HTR-8/SVneo (cell line): Measurements from ENCODE around the gene DDX3Y.

Experiments
- DNase-seq: peaks from one replicate; pipeline ENCODE4 v3.0.0; 2011; ENCODE audit warnings: low spot score, mixed read lengths; ENCODE audit not compliant: insufficient read length
- FAIRE-seq: peaks from 2 replicates; lab custom pipeline; 2011; peaks lifted over from hg19 to GRCh38; lab: Jason Lieb, UNC

DDX3Y gene

DNA sequence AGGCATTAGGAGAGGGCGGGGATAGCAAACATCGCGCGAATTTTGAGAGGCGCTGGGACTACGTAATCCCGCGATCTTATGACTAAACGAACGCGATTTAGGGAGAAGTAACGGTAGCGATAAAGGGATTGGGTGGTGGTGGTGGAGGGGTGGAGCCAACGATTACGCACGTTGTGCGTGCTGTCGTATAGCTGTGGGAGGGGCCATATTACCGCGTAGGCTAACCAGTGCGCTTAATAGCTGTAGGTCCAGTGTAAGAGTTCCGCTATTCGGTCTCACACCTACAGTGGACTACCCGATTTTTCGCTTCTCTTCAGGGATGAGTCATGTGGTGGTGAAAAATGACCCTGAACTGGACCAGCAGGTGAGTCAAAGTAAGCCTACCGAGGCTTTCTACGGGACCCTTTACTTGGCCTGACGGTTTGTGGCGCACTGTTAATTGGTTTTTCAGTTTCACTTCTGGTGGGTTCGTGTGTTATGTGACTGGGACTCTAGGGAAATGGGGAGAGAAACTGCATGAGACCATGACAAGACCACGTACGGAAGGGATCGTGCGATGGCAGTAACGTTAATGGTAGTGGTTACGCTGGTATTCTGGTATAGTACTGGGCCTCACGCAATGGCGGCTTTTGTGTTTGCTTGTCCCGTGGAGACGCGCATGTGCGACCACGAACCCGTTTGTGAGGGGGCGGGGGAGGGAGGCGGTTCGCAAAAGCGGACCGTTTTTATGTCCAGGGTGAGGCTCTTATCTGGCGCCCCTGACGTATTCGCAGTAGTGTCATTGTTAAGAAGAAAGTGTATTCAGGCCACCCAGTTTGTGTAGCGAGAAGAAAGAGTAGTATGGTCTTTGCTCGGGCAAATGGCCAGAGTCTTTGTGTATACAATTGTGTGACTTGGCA, at the start of gene DDX3Y:
Gene DDX3Y (plus strand): TSS at position 251 of the 899 bp plus-strand sequence. CDS start 69 bp downstream, at position 320.
- FAIRE-seq, result no peak
- DNase-seq, result no peak

DNA sequence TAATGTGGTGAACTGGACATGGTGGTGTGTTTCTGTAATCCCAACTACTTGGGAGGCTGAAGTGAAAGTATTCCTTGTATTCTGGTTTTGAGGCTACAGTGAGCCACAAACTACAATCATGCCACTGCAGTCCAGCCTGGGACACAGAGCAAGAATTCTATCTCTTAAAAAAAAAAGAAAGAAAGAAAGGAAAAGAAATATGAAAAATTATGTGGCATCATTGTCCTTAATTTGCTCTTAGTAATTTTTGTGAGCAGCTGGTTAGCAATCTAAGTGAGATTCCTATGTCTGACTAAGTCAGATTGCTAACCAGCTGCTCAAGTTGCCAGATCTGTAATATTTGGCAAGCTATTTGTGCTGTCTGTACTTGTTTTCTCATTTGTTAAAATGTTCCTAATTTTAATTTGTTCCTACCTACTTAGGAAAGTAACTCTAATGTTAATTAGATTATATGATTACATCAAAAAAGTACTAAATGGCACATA, 48.8 kb upstream of the DDX3Y start:
- no peak for DNase-seq
- no peak for FAIRE-seq

DNA sequence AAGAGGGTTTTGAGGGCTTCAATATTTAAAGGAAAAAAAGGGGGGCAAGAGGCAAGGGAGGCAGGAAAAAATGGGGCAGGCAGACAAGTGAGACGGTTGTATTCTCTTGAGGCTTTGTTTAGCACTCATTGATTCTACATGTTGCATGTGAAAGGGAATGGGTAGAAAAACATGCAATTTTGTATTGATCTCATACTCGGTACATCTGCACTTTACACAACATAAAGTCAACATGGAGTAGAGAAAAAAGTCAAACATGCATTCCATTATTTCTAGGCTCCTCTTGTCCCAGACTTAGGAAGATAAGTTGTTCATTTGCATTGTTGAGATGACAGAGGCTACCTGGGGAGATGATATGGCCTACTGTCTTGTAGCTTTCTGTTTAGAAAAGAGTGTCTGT, 36.7 kb upstream of the DDX3Y start:
- no peak for DNase-seq
- FAIRE-seq, result no peak

DNA sequence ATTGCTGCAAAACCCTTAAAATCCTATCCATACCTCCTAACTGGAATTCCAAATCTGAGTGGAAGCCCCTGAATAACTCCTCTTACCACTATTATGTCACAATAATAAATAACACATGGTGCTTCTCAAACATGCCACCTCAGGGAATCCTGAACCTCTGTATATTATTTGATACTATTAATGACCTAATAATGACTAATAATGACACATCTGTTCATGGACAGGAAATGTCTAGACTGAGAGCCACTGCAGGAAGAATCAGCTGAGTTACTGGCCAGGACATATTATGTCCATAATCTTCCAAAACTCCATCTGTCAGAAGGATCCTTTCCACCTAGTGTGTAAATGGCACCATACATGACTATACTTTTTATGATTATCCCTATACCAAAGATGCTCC, 7.7 kb upstream of the DDX3Y start:
- no peak for FAIRE-seq
- no peak for DNase-seq

DNA sequence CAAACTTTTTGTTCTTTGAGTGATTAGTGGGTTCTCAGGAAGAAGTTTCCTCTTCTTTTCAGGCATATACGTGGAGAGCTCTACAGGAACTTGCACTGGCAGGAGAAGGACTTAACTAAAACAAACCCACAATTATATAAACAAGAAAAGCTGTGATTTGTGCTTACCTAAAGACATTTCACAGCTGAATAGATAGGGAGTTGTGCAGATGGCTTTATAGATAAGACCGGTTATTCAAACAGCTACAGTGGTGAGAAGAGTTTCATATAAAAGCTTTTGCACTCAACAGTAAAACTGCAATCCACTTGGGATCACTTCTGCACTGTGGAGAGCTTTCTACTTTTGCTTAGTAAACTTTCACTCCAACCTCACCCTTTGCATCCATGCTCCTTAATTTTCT, 6.1 kb upstream of the DDX3Y start:
- DNase-seq (no peak), FAIRE-seq (no peak)

DNA sequence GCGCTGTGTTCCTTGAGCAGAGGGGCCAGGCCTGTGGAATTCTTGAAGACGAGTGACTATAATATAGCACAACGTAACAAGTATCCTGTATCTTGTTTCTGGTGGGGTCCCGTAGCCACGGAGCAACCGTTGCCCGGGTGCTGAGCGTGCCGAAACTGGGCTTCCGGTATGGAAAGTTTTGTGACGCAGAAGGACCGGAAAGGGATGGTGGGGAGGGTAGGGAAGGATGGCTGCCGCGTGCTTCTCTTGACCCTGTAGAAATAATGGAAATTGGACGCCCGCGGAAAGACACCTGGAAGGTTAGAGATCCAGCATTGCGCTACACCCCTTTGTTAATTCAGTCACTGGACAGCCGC, 827 bp downstream of the DDX3Y start:
- FAIRE-seq (no peak), DNase-seq (no peak)

DNA sequence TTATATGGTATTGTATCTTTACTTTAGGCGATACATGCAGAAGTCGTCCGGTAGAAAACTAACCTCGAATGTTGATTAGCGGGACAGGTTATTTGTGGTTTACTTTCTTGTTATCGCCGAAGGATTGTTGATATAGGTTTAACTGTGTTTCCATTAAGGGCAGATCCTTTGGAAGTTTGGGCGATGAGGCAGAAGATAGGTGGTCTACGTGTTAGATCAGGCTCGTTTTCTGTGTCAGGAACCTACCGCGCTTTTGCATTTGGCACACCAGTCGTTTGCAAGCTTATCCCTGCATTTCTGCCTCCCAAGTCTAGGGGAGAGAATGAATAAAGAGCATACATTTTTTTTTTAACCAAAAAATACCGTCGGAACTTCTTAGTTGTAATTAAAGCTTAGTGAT, 1.2 kb downstream of the DDX3Y start:
- FAIRE-seq, result no peak
- no peak for DNase-seq

DNA sequence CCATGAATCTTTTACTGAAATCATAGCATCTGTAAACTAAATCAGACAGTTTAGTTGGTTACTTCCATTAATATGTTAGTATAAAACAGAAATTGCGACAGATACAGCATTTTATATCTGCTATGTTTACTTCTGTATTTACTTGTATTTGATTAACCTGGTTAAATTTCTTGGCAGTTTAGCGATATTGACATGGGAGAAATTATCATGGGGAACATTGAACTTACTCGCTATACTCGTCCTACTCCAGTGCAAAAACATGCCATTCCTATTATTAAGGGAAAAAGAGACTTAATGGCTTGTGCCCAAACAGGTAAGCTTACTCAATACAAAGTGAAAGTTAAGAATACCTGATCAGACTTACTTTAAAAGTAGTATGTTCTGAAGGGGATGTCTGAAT, 8.9 kb downstream of the DDX3Y start:
- no peak for FAIRE-seq
- DNase-seq, result no peak

DNA sequence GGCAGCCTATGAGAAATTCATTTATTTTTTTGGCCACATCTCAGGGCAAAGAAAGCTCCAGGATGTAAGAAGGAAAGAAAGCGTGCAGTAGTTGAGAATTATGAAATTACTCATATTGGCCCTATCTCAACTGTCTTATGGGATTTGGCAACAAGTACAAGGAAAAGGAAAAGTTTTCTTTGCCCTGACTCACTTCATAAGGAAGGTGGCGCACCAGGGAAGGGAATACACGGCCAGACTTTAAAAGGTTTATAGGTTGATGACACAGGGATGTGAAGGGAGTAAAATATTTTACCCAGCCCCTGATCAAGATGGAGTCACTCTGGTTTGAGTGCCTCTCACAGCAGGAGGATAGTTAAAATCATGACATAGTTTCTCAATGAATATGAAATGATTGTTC, 23.4 kb downstream of the DDX3Y start:
- DNase-seq, result no peak
- FAIRE-seq, result no peak

DNA sequence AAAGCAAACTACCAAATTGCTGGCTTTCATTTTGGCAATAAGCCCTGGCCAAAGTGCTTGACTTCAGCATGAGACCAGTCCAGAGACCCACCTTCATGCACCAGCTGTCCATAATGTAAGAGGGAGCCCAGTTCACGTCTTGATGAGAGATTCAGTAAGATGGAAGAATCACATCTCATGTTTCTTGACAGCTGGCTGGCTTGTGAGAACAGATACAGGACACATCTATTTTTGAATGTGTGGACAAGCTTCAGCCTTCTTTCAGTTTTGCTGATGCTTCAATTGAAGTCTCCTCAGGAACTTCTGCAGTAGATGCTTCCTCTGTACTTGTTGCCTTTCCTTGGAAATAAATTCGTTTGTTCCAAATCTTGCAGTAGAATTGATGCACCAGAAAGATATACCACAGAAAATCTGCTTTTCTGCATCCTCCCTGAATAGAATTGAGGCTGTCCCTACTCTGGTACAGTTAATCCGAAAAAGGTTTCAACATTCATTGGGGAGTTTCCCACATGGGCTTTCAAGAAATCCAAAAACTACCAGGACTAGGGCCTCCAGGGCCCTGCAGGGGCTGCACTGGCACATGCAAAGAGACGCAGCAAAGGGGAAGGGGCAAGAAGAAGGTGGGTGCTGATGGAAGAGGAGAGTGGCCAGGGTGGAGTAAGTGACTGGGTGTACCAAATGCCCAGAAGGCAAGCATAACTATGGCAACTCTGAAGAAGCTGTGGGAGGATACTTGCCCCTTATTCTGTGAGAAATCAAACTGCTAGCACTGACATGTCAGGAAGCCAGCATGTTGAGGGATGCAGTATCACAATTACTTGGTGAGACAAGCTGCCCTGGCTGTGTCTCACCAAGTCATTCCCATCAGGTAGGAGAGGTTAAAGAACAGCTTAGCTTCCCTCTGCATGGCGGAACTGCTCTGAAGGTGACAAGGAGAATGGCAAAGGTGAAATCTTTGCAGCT, 37.3 kb downstream of the DDX3Y start:
- no peak for FAIRE-seq

More for the DNA sequence above, 37.3 kb downstream of the DDX3Y start:
- DNase-seq, result no peak
